ENCODE data around the gene RBSN. TPM values are rescaled to one million over a fixed set of nuclear protein-coding genes. Genes with fewer than 3 reads are reported as not detected.

The RBSN gene
- total and polyA plus RNA-seq, 9 donors, result 17.3 to 27.0 (median 22.4) TPM

DNA sequence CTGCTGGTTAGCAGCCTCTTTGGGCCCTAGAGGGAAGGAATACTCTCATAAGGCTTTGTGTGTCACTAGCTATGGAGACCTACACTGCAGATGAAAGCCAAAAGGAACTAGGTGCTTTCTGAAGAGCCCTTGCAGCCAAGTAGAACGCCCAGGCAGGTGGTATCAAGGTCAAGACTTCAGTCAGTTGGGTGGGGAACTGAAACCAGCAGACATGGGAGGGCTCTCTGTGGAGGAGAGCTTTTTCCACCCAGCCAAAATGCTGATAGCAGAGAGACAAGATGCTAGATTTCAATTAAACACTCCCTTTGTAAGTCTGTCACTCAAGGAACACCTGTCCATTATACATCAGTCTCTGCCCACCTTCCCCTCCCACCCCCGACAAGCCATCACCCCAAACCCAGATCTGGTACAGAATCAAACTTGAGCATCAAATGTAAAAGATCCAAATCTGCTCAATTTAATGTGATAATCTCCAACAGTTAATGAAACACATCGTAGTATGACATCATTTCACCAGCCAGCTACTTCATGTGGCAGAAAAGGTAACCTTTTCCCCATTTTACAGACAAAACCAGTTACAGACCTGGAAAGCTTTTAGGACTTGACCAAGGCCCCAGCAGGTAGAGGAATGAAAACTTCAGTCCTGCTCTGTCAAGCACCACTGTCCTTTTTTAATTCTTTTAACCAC is 48.4 kb downstream of the RBSN start:
- Histone ChIP-seq H3K4me3 (ENCODE audit: low read length) (no peak overlapping the region), H3K36me3 (ENCODE audit: control insufficient read depth, insufficient read depth, low read length) (peaks cover 68% of the 10 kb centered on the region), H3K9me3 (replicated peaks; ENCODE audit: control insufficient read depth, low read depth, low read length) (no peaks in the 10 kb centered on the region), H3K4me1 (ENCODE audit: control insufficient read depth, insufficient read depth, low read length) (no peaks in the 10 kb centered on the region), H3K27me3 (ENCODE audit: control insufficient read depth, insufficient read depth, low read length) (no peaks in the 10 kb centered on the region), H3K27ac (ENCODE audit: low read length) (no peak overlapping the region)
- no peak for DNase-seq
- 82% methylated on average over 3 of the region's 3 CpGs for WGBS (ENCODE audit: insufficient coverage)

GRCh38 chr3:15049584-15049983 is 49.4 kb downstream of the RBSN start:
- H3K27ac ChIP-seq (ENCODE audit: low read length), result no peak overlapping the region
- H3K9me3 ChIP-seq (replicated peaks; ENCODE audit: control insufficient read depth, low read depth, low read length), result no peaks in the 10 kb centered on the region
- no peak for DNase-seq
- no peak overlapping the region for H3K4me3 ChIP-seq (ENCODE audit: low read length)
- H3K4me1 ChIP-seq (ENCODE audit: control insufficient read depth, insufficient read depth, low read length), result no peaks in the 10 kb centered on the region
- WGBS (ENCODE audit: insufficient coverage), result 100% methylated on average over 2 of the region's 2 CpGs
- H3K27me3 ChIP-seq (ENCODE audit: control insufficient read depth, insufficient read depth, low read length), result no peaks in the 10 kb centered on the region
- H3K36me3 ChIP-seq (ENCODE audit: control insufficient read depth, insufficient read depth, low read length), result peaks cover 78% of the 10 kb centered on the region

GRCh38 chr3:15045667-15046066 is 53.3 kb downstream of the RBSN start:
- no peak overlapping the region for H3K4me3 ChIP-seq (ENCODE audit: low read length)
- WGBS (ENCODE audit: insufficient coverage), result 63% methylated on average over 1 of the region's 1 CpG
- peaks cover 74% of the 10 kb centered on the region for H3K36me3 ChIP-seq (ENCODE audit: control insufficient read depth, insufficient read depth, low read length)
- no peaks in the 10 kb centered on the region for H3K9me3 ChIP-seq (replicated peaks; ENCODE audit: control insufficient read depth, low read depth, low read length)
- no peak for DNase-seq
- no peak overlapping the region for H3K27ac ChIP-seq (ENCODE audit: low read length)
- H3K27me3 ChIP-seq (ENCODE audit: control insufficient read depth, insufficient read depth, low read length), result no peaks in the 10 kb centered on the region
- H3K4me1 ChIP-seq (ENCODE audit: control insufficient read depth, insufficient read depth, low read length), result no peaks in the 10 kb centered on the region

- Histone ChIP-seq H3K4me3 (ENCODE audit: low read length) (no peak overlapping the region), H3K4me1 (ENCODE audit: control insufficient read depth, insufficient read depth, low read length) (no peaks in the 10 kb centered on the region), H3K9me3 (replicated peaks; ENCODE audit: control insufficient read depth, low read depth, low read length) (no peaks in the 10 kb centered on the region), H3K27ac (ENCODE audit: low read length) (no peak overlapping the region), H3K27me3 (ENCODE audit: control insufficient read depth, insufficient read depth, low read length) (no peaks in the 10 kb centered on the region), H3K36me3 (ENCODE audit: control insufficient read depth, insufficient read depth, low read length) (peaks cover 72% of the 10 kb centered on the region)
- WGBS (ENCODE audit: insufficient coverage), result 87% methylated on average over 3 of the region's 7 CpGs
- DNase-seq, result no peak
These were observed 54.6 kb downstream of the RBSN start for GRCh38 chr3:15044326-15044725.

GRCh38 chr3:15043408-15044171 is 55.4 kb downstream of the RBSN start:
- no peak for DNase-seq

GRCh38 chr3:15042936-15043335 is 56.0 kb downstream of the RBSN start:
- Histone ChIP-seq H3K27ac (ENCODE audit: low read length) (no peak overlapping the region), H3K4me3 (ENCODE audit: low read length) (no peak overlapping the region), H3K36me3 (ENCODE audit: control insufficient read depth, insufficient read depth, low read length) (peaks cover 80% of the 10 kb centered on the region), H3K9me3 (replicated peaks; ENCODE audit: control insufficient read depth, low read depth, low read length) (no peaks in the 10 kb centered on the region), H3K27me3 (ENCODE audit: control insufficient read depth, insufficient read depth, low read length) (no peaks in the 10 kb centered on the region), H3K4me1 (ENCODE audit: control insufficient read depth, insufficient read depth, low read length) (no peaks in the 10 kb centered on the region)
- DNase-seq, result peak; percentile 16
- no CpG with 5 or more reads among the region's 3 CpGs for WGBS (ENCODE audit: insufficient coverage)

More at GRCh38 chr3:15043408-15044171, 55.4 kb downstream of the RBSN start:
- Histone ChIP-seq H3K4me1 (ENCODE audit: control insufficient read depth, insufficient read depth, low read length) (no peaks in the 10 kb centered on the region), H3K9me3 (replicated peaks; ENCODE audit: control insufficient read depth, low read depth, low read length) (no peaks in the 10 kb centered on the region), H3K27ac (ENCODE audit: low read length) (no peak overlapping the region), H3K4me3 (ENCODE audit: low read length) (no peak overlapping the region), H3K36me3 (ENCODE audit: control insufficient read depth, insufficient read depth, low read length) (peaks cover 76% of the 10 kb centered on the region), H3K27me3 (ENCODE audit: control insufficient read depth, insufficient read depth, low read length) (no peaks in the 10 kb centered on the region)
- WGBS (ENCODE audit: insufficient coverage), result 49% methylated on average over 3 of the region's 11 CpGs

GRCh38 chr3:15041950-15042349 is 57.0 kb downstream of the RBSN start:
- no peaks in the 10 kb centered on the region for H3K9me3 ChIP-seq (replicated peaks; ENCODE audit: control insufficient read depth, low read depth, low read length)
- no peak overlapping the region for H3K27ac ChIP-seq (ENCODE audit: low read length)
- peaks cover 80% of the 10 kb centered on the region for H3K36me3 ChIP-seq (ENCODE audit: control insufficient read depth, insufficient read depth, low read length)
- no peaks in the 10 kb centered on the region for H3K27me3 ChIP-seq (ENCODE audit: control insufficient read depth, insufficient read depth, low read length)
- H3K4me3 ChIP-seq (ENCODE audit: low read length), result no peak overlapping the region
- DNase-seq, result no peak
- H3K4me1 ChIP-seq (ENCODE audit: control insufficient read depth, insufficient read depth, low read length), result no peaks in the 10 kb centered on the region
- WGBS (ENCODE audit: insufficient coverage), result 90% methylated on average over 3 of the region's 3 CpGs

DNA sequence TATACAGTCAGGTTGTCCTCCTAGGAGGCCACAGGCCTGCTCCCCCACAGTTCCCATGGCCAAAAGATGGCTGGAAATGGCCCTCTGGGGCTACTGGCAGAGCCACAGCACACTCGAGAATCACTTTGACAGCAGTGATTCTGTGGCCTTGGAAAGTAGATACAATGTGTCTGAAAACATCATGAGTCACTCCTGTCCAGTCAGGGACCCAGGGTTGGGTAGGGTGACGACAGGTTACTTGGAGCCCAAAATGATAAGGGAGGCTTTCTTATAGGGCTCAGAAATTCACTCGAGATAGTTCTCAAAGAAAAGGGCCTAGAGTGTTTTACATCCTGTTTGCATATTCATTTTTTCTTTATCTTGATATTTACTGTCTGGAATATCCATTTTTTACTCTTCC is 58.1 kb downstream of the RBSN start:
- peaks cover 80% of the 10 kb centered on the region for H3K36me3 ChIP-seq (ENCODE audit: control insufficient read depth, insufficient read depth, low read length)
- no peaks in the 10 kb centered on the region for H3K27me3 ChIP-seq (ENCODE audit: control insufficient read depth, insufficient read depth, low read length)
- 100% methylated on average over 2 of the region's 3 CpGs for WGBS (ENCODE audit: insufficient coverage)
- H3K9me3 ChIP-seq (replicated peaks; ENCODE audit: control insufficient read depth, low read depth, low read length), result no peaks in the 10 kb centered on the region
- H3K27ac ChIP-seq (ENCODE audit: low read length), result no peak overlapping the region
- no peaks in the 10 kb centered on the region for H3K4me1 ChIP-seq (ENCODE audit: control insufficient read depth, insufficient read depth, low read length)
- DNase-seq, result no peak
- no peak overlapping the region for H3K4me3 ChIP-seq (ENCODE audit: low read length)

GRCh38 chr3:15038306-15038705 is 60.6 kb downstream of the RBSN start:
- Histone ChIP-seq H3K4me3 (ENCODE audit: low read length) (no peak overlapping the region), H3K36me3 (ENCODE audit: control insufficient read depth, insufficient read depth, low read length) (peaks cover 80% of the 10 kb centered on the region), H3K9me3 (replicated peaks; ENCODE audit: control insufficient read depth, low read depth, low read length) (no peaks in the 10 kb centered on the region), H3K4me1 (ENCODE audit: control insufficient read depth, insufficient read depth, low read length) (no peaks in the 10 kb centered on the region), H3K27me3 (ENCODE audit: control insufficient read depth, insufficient read depth, low read length) (no peaks in the 10 kb centered on the region), H3K27ac (ENCODE audit: low read length) (no peak overlapping the region)
- no peak for DNase-seq
- WGBS (ENCODE audit: insufficient coverage), result 91% methylated on average over 4 of the region's 6 CpGs

DNA sequence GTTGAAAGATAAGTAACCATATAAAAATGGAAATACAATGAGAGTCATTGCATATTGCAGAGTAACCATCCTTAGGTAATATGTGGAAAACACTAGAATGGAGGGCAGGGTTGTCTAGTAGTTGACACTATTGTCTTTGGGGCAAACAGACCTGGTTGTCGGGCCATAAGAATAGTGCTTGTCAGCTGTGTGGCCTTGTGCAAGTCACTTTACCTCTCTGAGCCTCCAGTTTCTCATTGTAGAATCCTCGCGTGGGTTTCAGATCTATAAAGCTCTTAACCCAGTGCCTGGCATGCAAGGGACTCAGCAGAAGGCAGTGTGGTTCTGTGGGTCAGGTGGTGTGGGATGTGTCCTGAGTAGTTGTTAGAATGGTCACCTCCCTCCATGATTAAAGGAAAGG is 65.8 kb downstream of the RBSN start:
- Histone ChIP-seq H3K4me1 (ENCODE audit: control insufficient read depth, insufficient read depth, low read length) (no peaks in the 10 kb centered on the region), H3K36me3 (ENCODE audit: control insufficient read depth, insufficient read depth, low read length) (peaks cover 84% of the 10 kb centered on the region), H3K27ac (ENCODE audit: low read length) (no peak overlapping the region), H3K27me3 (ENCODE audit: control insufficient read depth, insufficient read depth, low read length) (no peaks in the 10 kb centered on the region), H3K9me3 (replicated peaks; ENCODE audit: control insufficient read depth, low read depth, low read length) (no peaks in the 10 kb centered on the region), H3K4me3 (ENCODE audit: low read length) (no peak overlapping the region)
- 100% methylated on average over 1 of the region's 3 CpGs for WGBS (ENCODE audit: insufficient coverage)
- no peak for DNase-seq
